H1 (cell line): Measurements from ENCODE around the gene PLCB1. TPM values are rescaled to one million over a fixed set of nuclear protein-coding genes. Genes with fewer than 3 reads are reported as not detected.

Source experiments
- CTCF ChIA-PET: fragments of 300-600 bp; sonication (Branson Sonifier 250); formaldehyde crosslinking; loops from one replicate; lab custom pipeline; 2021; ENCODE audit not compliant: partially characterized antibody; lab: Charles Lee
- POLR2A ChIA-PET: fragments of 300-600 bp; sonication (Branson Sonifier 250); formaldehyde crosslinking; loops from one replicate; lab custom pipeline; 2021; ENCODE audit warnings: inconsistent platforms; ENCODE audit not compliant: partially characterized antibody; lab: Charles Lee
- DNase-seq, 2 experiments: peaks; one replicate each; pipeline versions ENCODE4 v3.0.0 to v3.0.0-alpha.2; 2010 to 2022; ENCODE audit warnings: low spot score in 2 of 2, low read depth in 1 of 2, mixed read lengths in 1 of 2
- FAIRE-seq: peaks from 2 replicates; lab custom pipeline; 2011; peaks lifted over from hg19 to GRCh38; lab: Jason Lieb, UNC
- H2AFZ ChIP-seq: 2 replicates; pipeline ENCODE4 v1.8.1; 2012; ENCODE audit warnings: low read length, inconsistent platforms
- H2AK5ac ChIP-seq: 2 replicates; pipeline ENCODE4 v1.6.1; 2013; ENCODE audit warnings: low read depth, low read length
- H2BK120ac ChIP-seq: replicated peaks from 2 replicates; pipeline ENCODE3; 2013; ENCODE audit warnings: low read depth, low read length, inconsistent platforms
- H2BK12ac ChIP-seq: 2 replicates; pipeline ENCODE4 v1.6.1; 2013; ENCODE audit warnings: low read depth, low read length
- H2BK15ac ChIP-seq: 2 replicates; pipeline ENCODE4 v1.6.1; 2013; ENCODE audit warnings: low read length
- H2BK20ac ChIP-seq: 2 replicates; pipeline ENCODE4 v1.6.1; 2013; ENCODE audit warnings: low read length
- H2BK5ac ChIP-seq: 2 replicates; pipeline ENCODE4 v1.6.1; 2013; ENCODE audit warnings: low read depth, low read length
- H3K14ac ChIP-seq: 2 replicates; pipeline ENCODE4 v1.6.1; 2013; ENCODE audit warnings: inconsistent platforms; ENCODE audit not compliant: insufficient read length
- H3K18ac ChIP-seq: 2 replicates; pipeline ENCODE4 v1.6.1; 2013; ENCODE audit warnings: low read length; ENCODE audit errors: extremely low read depth
- H3K23ac ChIP-seq: 2 replicates; pipeline ENCODE4 v1.6.1; 2013; ENCODE audit warnings: inconsistent platforms; ENCODE audit not compliant: insufficient read length
- H3K23me2 ChIP-seq: 2 replicates; pipeline ENCODE4 v1.6.1; 2013; ENCODE audit warnings: low read depth, low read length
- H3K27ac ChIP-seq: 2 replicates; pipeline ENCODE4 v1.6.1; 2011; ENCODE audit warnings: low read depth, low read length, inconsistent platforms
- H3K27me3 ChIP-seq, 4 experiments: replicated peaks in 1 of 4; 1 replicate in 1 of 4; 2 replicates in 3 of 4; pipeline versions ENCODE4 v1.6.1 to v1.8.1; 2011 to 2013; ENCODE audit warnings: low read length in 3 of 4, mild to moderate bottlenecking in 3 of 4, inconsistent platforms in 2 of 4, mixed read lengths in 2 of 4, moderate library complexity in 1 of 4; ENCODE audit not compliant: control insufficient read depth in 3 of 4, insufficient read depth in 3 of 4; ENCODE audit errors: extremely low read depth in 1 of 4
- H3K36me3 ChIP-seq, 4 experiments: 2 replicates each; pipeline versions ENCODE4 v1.6.1 to v1.8.1; 2011 to 2013; ENCODE audit warnings: mild to moderate bottlenecking in 4 of 4, low read length in 3 of 4, moderate library complexity in 2 of 4, control low read depth in 1 of 4, inconsistent platforms in 1 of 4; ENCODE audit not compliant: insufficient read depth in 4 of 4, control insufficient read depth in 2 of 4
- H3K4ac ChIP-seq: replicated peaks from 2 replicates; pipeline ENCODE3; 2013; ENCODE audit warnings: low read length, low read depth, mixed read lengths, inconsistent platforms; ENCODE audit not compliant: insufficient read length
- H3K4me1 ChIP-seq, 4 experiments: replicated peaks in 1 of 4; 1 replicate in 1 of 4; 2 replicates in 3 of 4; pipeline versions ENCODE4 v1.6.1 to v1.8.1; 2011 to 2013; ENCODE audit warnings: low read length in 3 of 4, inconsistent platforms in 2 of 4, mixed read lengths in 1 of 4; ENCODE audit not compliant: insufficient read depth in 4 of 4, control insufficient read depth in 3 of 4
- H3K4me2 ChIP-seq, 2 experiments: 2 replicates each; pipeline versions ENCODE4 v1.6.1 to v1.8.1; 2011 to 2013; ENCODE audit warnings: low read depth in 2 of 2, low read length in 2 of 2, control low read depth in 1 of 2, inconsistent platforms in 1 of 2, mild to moderate bottlenecking in 1 of 2; ENCODE audit not compliant: insufficient read depth in 1 of 2
- H3K4me3 ChIP-seq, 4 experiments: fragments of 200-600, 300-600 bp in 1 of 4; sonication (generic), shearing (Covaris generic), sonication (Bioruptor Twin) in 1 of 4; 2 replicates each; pipeline versions ENCODE4 v1.5.1 to v1.8.1; 2011 to 2016; ENCODE audit warnings: low read length in 4 of 4, low read depth in 3 of 4, control low read depth in 2 of 4, inconsistent platforms in 2 of 4, mild to moderate bottlenecking in 2 of 4, mixed read lengths in 1 of 4, moderate library complexity in 1 of 4; ENCODE audit not compliant: insufficient read depth in 2 of 4; ENCODE audit errors: extremely low read depth in 1 of 4
- H3K56ac ChIP-seq: replicated peaks from 2 replicates; pipeline ENCODE3; 2013; ENCODE audit warnings: low read depth, mild to moderate bottlenecking, mixed read lengths, low read length, inconsistent platforms; ENCODE audit not compliant: insufficient read length
- H3K79me1 ChIP-seq: 2 replicates; pipeline ENCODE4 v1.6.1; 2013; ENCODE audit warnings: low read depth, low read length, control low read depth
- H3K79me2 ChIP-seq, 2 experiments: 2 replicates each; pipeline versions ENCODE4 v1.6.1 to v1.8.1; 2012 to 2013; ENCODE audit warnings: low read length in 2 of 2, mild to moderate bottlenecking in 2 of 2, inconsistent platforms in 1 of 2; ENCODE audit not compliant: insufficient read depth in 2 of 2, control insufficient read depth in 1 of 2
- H3K9ac ChIP-seq, 4 experiments: replicated peaks in 1 of 4; 1 replicate in 1 of 4; 2 replicates in 3 of 4; pipeline versions ENCODE4 v1.6.1 to v1.8.1; 2011 to 2013; ENCODE audit warnings: low read depth in 3 of 4, low read length in 3 of 4, control low read depth in 2 of 4, mild to moderate bottlenecking in 2 of 4, moderate library complexity in 2 of 4, inconsistent platforms in 1 of 4; ENCODE audit errors: extremely low read depth in 1 of 4
- H3K9me3 ChIP-seq, 2 experiments: 2 replicates each; pipeline versions ENCODE4 v1.6.1 to v1.8.1; 2012 to 2013; ENCODE audit warnings: mild to moderate bottlenecking in 2 of 2, moderate library complexity in 2 of 2, control low read depth in 1 of 2, inconsistent platforms in 1 of 2, low read depth in 1 of 2, low read length in 1 of 2, mixed read lengths in 1 of 2; ENCODE audit not compliant: insufficient read depth in 2 of 2
- H4K20me1 ChIP-seq, 2 experiments: replicated peaks in 1 of 2; 2 replicates each; pipeline versions ENCODE3 to v1.8.1; 2011 to 2013; ENCODE audit warnings: inconsistent platforms in 2 of 2, low read length in 2 of 2, mild to moderate bottlenecking in 1 of 2; ENCODE audit not compliant: insufficient read depth in 2 of 2, control insufficient read depth in 1 of 2
- H4K5ac ChIP-seq: 2 replicates; pipeline ENCODE4 v1.6.1; 2013; ENCODE audit warnings: low read length, low read depth, mixed read lengths, inconsistent platforms; ENCODE audit not compliant: insufficient read length
- H4K8ac ChIP-seq: 2 replicates; pipeline ENCODE4 v1.8.0; 2013; ENCODE audit warnings: mild to moderate bottlenecking, moderate library complexity, low read length, inconsistent platforms; ENCODE audit not compliant: insufficient read depth; ENCODE audit errors: extremely low read depth
- H4K91ac ChIP-seq: replicated peaks from 2 replicates; pipeline ENCODE3; 2013; ENCODE audit warnings: low read length, mixed read lengths, inconsistent platforms; ENCODE audit not compliant: insufficient read length
- BCL11A ChIP-seq, 2 experiments: IDR thresholded peaks; one replicate each; pipeline ENCODE4 v1.6.1; 2011; ENCODE audit warnings: low read depth in 2 of 2, low read length in 2 of 2, mild to moderate bottlenecking in 2 of 2
- CEBPB ChIP-seq: IDR thresholded peaks from 2 replicates; pipeline ENCODE4 v1.6.1; 2012; ENCODE audit warnings: low read depth, low read length
- CHD1 ChIP-seq: IDR thresholded peaks from 2 replicates; pipeline ENCODE4 v1.6.1; 2012; ENCODE audit warnings: low read depth, low read length, improper control_type of control experiment
- CREB1 ChIP-seq: IDR thresholded peaks from 2 replicates; pipeline ENCODE4 v1.6.1; 2012; ENCODE audit warnings: inconsistent platforms
- E2F6 ChIP-seq: IDR thresholded peaks from 2 replicates; pipeline ENCODE4 v1.6.1; 2012; ENCODE audit warnings: inconsistent platforms
- GABPA ChIP-seq: IDR thresholded peaks from 2 replicates; pipeline ENCODE4 v1.6.1; 2011; ENCODE audit warnings: mild to moderate bottlenecking, low read length, moderate library complexity, borderline replicate concordance; ENCODE audit not compliant: insufficient read depth
- MAFK ChIP-seq: IDR thresholded peaks from 2 replicates; pipeline ENCODE4 v1.6.1; 2012; ENCODE audit warnings: low read depth, mild to moderate bottlenecking, improper control_type of control experiment, low read length
- NRF1 ChIP-seq: IDR thresholded peaks from 2 replicates; pipeline ENCODE4 v1.6.1; 2011; ENCODE audit warnings: mild to moderate bottlenecking, low read depth, low read length, improper control_type of control experiment
- RXRA ChIP-seq: IDR thresholded peaks from 2 replicates; pipeline ENCODE4 v1.6.1; 2011; ENCODE audit warnings: low read depth, mild to moderate bottlenecking, low read length, moderate library complexity; ENCODE audit not compliant: insufficient read depth
- SIN3A ChIP-seq, 2 experiments: IDR thresholded peaks in 1 of 2; conservative IDR thresholded peaks in 1 of 2; 2 replicates each; pipeline ENCODE4 v1.6.1; 2011 to 2012; ENCODE audit warnings: low read length in 2 of 2, improper control_type of control experiment in 1 of 2, low read depth in 1 of 2, mild to moderate bottlenecking in 1 of 2
- SP2 ChIP-seq: IDR thresholded peaks from 2 replicates; pipeline ENCODE4 v1.6.1; 2012; ENCODE audit warnings: mild to moderate bottlenecking, low read length, inconsistent platforms
- SRF ChIP-seq: IDR thresholded peaks from 2 replicates; pipeline ENCODE4 v1.6.1; 2011; ENCODE audit warnings: mild to moderate bottlenecking, low read depth, low read length, moderate library complexity
- TAF7 ChIP-seq: optimal IDR thresholded peaks from 2 replicates; pipeline ENCODE3; 2011; ENCODE audit warnings: low read depth, mild to moderate bottlenecking, inconsistent platforms, low read length, moderate library complexity, borderline replicate concordance
- TBP ChIP-seq: IDR thresholded peaks from 2 replicates; pipeline ENCODE4 v1.6.1; 2011; ENCODE audit warnings: low read depth, low read length, improper control_type of control experiment
- ZNF274 ChIP-seq: IDR thresholded peaks from 2 replicates; pipeline ENCODE4 v1.7.0; 2012; ENCODE audit warnings: low read length, borderline replicate concordance; ENCODE audit errors: extremely low read depth
- WGBS, 2 experiments: shearing (Covaris generic) in 1 of 2; methylation state at CpG; one replicate each; pipeline versions ENCODE4 v1.1.6 to v1.1.7; 2013 to 2015; ENCODE audit warnings: low lambda C conversion rate in 2 of 2, mixed read lengths in 2 of 2, inconsistent platforms in 1 of 2, low coverage in 1 of 2, missing lambda C conversion rate in 1 of 2; ENCODE audit not compliant: insufficient replicate concordance in 2 of 2, insufficient coverage in 1 of 2, insufficient read length in 1 of 2; ENCODE audit errors: extremely low coverage in 1 of 2, missing lambda C conversion rate in 1 of 2; 5-methylcytosine and 5-hydroxymethylcytosine counted together
- polyA plus RNA-seq, 7 experiments: library from polyadenylated mRNA; depleted of rRNA in 3 of 7; stranded (reverse) in 5 of 7; unstranded in 2 of 7; fragments of >200 nt in 5 of 7; fragments of 200-250 nt in 2 of 7; gene quantifications; 1 replicate in 5 of 7; 2 replicates in 1 of 7; 4 replicates in 1 of 7; pipeline versions ENCODE4 v1.2.1 to v1.2.3, GENCODE V29; 2011 to 2013; ENCODE audit warnings: missing spikeins in 2 of 7, mixed read lengths in 2 of 7
- total RNA-seq: library from RNA; stranded (reverse); fragmentation: NEBNext Ultra II Directional; extraction: Animal tissue kit (Norgen Biotek cat#: 25700); gene quantifications from 2 replicates; pipeline ENCODE4 v1.2.1, GENCODE V29; 2021

Gene PLCB1
- total and polyA plus RNA-seq, 2 of the 8 experiments (the other 6 are each of a cell fraction or from before 2014, with no cell fraction given): 2.6 to 9.1 TPM

DNA sequence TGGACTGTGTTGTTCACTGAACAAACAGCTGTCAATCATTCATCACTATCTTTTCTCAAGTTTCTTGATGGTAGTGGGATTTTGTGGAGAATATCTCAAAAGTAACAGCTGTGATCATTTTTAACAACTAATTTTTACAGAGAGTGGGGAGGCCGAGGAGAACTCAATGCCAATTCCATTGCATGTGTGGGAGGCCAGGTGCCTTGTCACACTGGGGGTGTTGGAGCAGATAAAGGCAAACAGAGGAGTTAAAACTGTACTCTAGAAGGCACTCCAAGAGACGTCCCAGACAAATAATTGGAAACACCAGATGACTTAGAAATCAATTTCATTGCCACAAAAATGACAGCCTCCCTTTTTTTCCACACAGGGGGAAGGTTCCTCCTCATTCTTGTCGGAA lies 669.6 kb downstream of the PLCB1 start:
- Histone ChIP-seq H2BK5ac (no peak overlapping the region), H3K23ac (no peak overlapping the region), H3K27me3 (no peaks in the 10 kb centered on the region), H4K5ac (no peak overlapping the region), H2BK12ac (no peak overlapping the region), H3K79me2 (no peaks in the 10 kb centered on the region), H3K27ac (no peak overlapping the region), H3K56ac (no peak overlapping the region), H2BK120ac (no peak overlapping the region), H3K23me2 (no peaks in the 10 kb centered on the region), H3K4ac (no peak overlapping the region), H3K79me1 (no peaks in the 10 kb centered on the region), H3K14ac (no peak overlapping the region), H3K4me3 (no peak overlapping the region), H3K9ac (no peak overlapping the region), H4K8ac (no peak overlapping the region), H3K36me3 (no peaks in the 10 kb centered on the region), H4K20me1 (no peaks in the 10 kb centered on the region), H2BK15ac (no peak overlapping the region), H2AK5ac (no peak overlapping the region), H2AFZ (no peak overlapping the region), H3K4me2 (no peak overlapping the region), H3K18ac (no peak overlapping the region), H2BK20ac (no peak overlapping the region), H3K9me3 (no peaks in the 10 kb centered on the region), H3K4me1 (peaks cover 0 to 5% (median 3%) of the 10 kb centered on the region in 4 experiments; a peak in 3 of 7 replicates), H4K91ac (no peak overlapping the region)
- DNase-seq: no peak
- CTCF ChIA-PET: interaction anchor here (0.9 kb wide), 1 partner anchor 12 kb away, joined by 4 read pairs; no protein-coding TSS in a partner anchor
- FAIRE-seq: no peak
- WGBS, 2 experiments: 87% methylated on average over 3 of the region's 3 CpGs; no CpG with 5 or more reads in 1 of the 2 experiments
- POLR2A ChIA-PET: no interaction called here
- TF ChIP-seq SRF (no peak), BCL11A (IDR thresholded peaks at IDR 0.05; ENCODE audit: low read depth in 2 of 2, low read length in 2 of 2) (no peak), ZNF274 (no peak), E2F6 (no peak), CREB1 (no peak), SP2 (no peak), CHD1 (no peak), MAFK (no peak), NRF1 (no peak), GABPA (no peak), SIN3A (conservative IDR thresholded peaks at IDR 0.05 in 1 of 2, IDR thresholded peaks at IDR 0.05 in 1 of 2; ENCODE audit: low read depth in 1 of 2, low read length in 2 of 2) (no peak), TAF7 (no peak), CEBPB (no peak), RXRA (no peak), TBP (no peak)
